ENCODE measurements around the gene CCDC93.

CCDC93 gene

GRCh38 chr2:117918608-117919007 lies 95.3 kb downstream of the CCDC93 start:
- Histone ChIP-seq H3K4me3 (ENCODE audit: low read depth, low read length) (no peak overlapping the region), H3K36me3 (ENCODE audit: control insufficient read depth in 2 of 2, insufficient read depth in 1 of 2, low read length in 2 of 2) (peaks cover 10 to 76% of the 10 kb centered on the region in 2 experiments), H3K4me1 (ENCODE audit: control insufficient read depth, insufficient read depth, low read length) (no peaks in the 10 kb centered on the region), H3K9me3 (ENCODE audit: control insufficient read depth, insufficient read depth, low read depth, low read length) (no peaks in the 10 kb centered on the region), H3K27ac (ENCODE audit: extremely low read depth, low read depth, low read length) (no peak overlapping the region)
- CTCF ChIA-PET = interaction anchor here (0.6 to 0.9 kb wide), 3 partner anchors 24 to 85 kb away, joined by 3 to 4 read pairs (median 3); no protein-coding TSS in a partner anchor
- POLR2A ChIA-PET = no interaction called here
- TF ChIP-seq GLI4 (tag by site-specific recombination; IDR thresholded peaks at IDR 0.05) (no peak), ZNF335 (tag by site-specific recombination; conservative IDR thresholded peaks at IDR 0.05) (no peak), KLF16 (tag by site-specific recombination; IDR thresholded peaks at IDR 0.05) (no peak), ZNF521 (tag by site-specific recombination; IDR thresholded peaks at IDR 0.05) (no peak), ZBTB44 (tag by site-specific recombination; IDR thresholded peaks at IDR 0.05) (no peak), ZSCAN16 (tag by site-specific recombination; IDR thresholded peaks at IDR 0.05) (no peak), HOXD13 (CRISPR knock-in tag; IDR thresholded peaks at IDR 0.05; ENCODE audit: borderline replicate concordance) (no peak), ZSCAN18 (tag by site-specific recombination; IDR thresholded peaks at IDR 0.05) (no peak), SP3 (tag by site-specific recombination; IDR thresholded peaks at IDR 0.05) (no peak), ZNF157 (tag by site-specific recombination; IDR thresholded peaks at IDR 0.05) (no peak), ZNF510 (tag by site-specific recombination; IDR thresholded peaks at IDR 0.05; ENCODE audit: insufficient replicate concordance) (no peak)

GRCh38 chr2:117917223-117917917 lies 96.5 kb downstream of the CCDC93 start:
- Histone ChIP-seq H3K36me3 (ENCODE audit: control insufficient read depth in 2 of 2, insufficient read depth in 1 of 2, low read length in 2 of 2) (peaks cover 10 to 64% of the 10 kb centered on the region in 2 experiments), H3K4me3 (ENCODE audit: low read depth, low read length) (no peak overlapping the region), H3K9me3 (ENCODE audit: control insufficient read depth, insufficient read depth, low read depth, low read length) (no peaks in the 10 kb centered on the region), H3K27ac (ENCODE audit: extremely low read depth, low read depth, low read length) (no peak overlapping the region), H3K4me1 (ENCODE audit: control insufficient read depth, insufficient read depth, low read length) (no peaks in the 10 kb centered on the region)
- ChIA-PET POLR2A (no interaction called here), CTCF (interaction anchor here (0.6 to 1.1 kb wide), 2 partner anchors 62 to 84 kb away, joined by 3 to 4 read pairs; no protein-coding TSS in a partner anchor)
- TF ChIP-seq SETDB1 (IDR thresholded peaks at IDR 0.05; ENCODE audit: insufficient read length, low read length) (no peak), ZNF391 (tag by site-specific recombination; IDR thresholded peaks at IDR 0.05; ENCODE audit: borderline replicate concordance, low read depth) (no peak), ZNF221 (tag by site-specific recombination; IDR thresholded peaks at IDR 0.05; ENCODE audit: borderline replicate concordance) (no peak), ZNF169 (tag by site-specific recombination; IDR thresholded peaks at IDR 0.05) (no peak), AEBP2 (tag by site-specific recombination; IDR thresholded peaks at IDR 0.05; ENCODE audit: borderline replicate concordance) (no peak), ZNF362 (tag by site-specific recombination; IDR thresholded peaks at IDR 0.05) (no peak), ZNF148 (tag by site-specific recombination; IDR thresholded peaks at IDR 0.05; ENCODE audit: borderline replicate concordance) (no peak), ZNF624 (tag by site-specific recombination; IDR thresholded peaks at IDR 0.05) (no peak), BCL11B (tag by site-specific recombination; IDR thresholded peaks at IDR 0.05; ENCODE audit: low read depth) (no peak), KLF8 (tag by site-specific recombination; IDR thresholded peaks at IDR 0.05) (no peak), SP2 (tag by site-specific recombination; IDR thresholded peaks at IDR 0.05) (no peak), ZNF449 (tag by site-specific recombination; IDR thresholded peaks at IDR 0.05) (no peak), ZNF146 (tag by site-specific recombination; IDR thresholded peaks at IDR 0.05) (no peak), ZNF558 (tag by site-specific recombination; IDR thresholded peaks at IDR 0.05) (no peak), ZNF174 (tag by site-specific recombination; IDR thresholded peaks at IDR 0.05) (no peak)
